GM10266 (cell line): ENCODE measurements around the gene NPTXR.

Experiments
- DNase-seq: peaks from one replicate; pipeline ENCODE4 v3.0.0; 2012; ENCODE audit errors: extremely low spot score
- CTCF ChIP-seq: IDR thresholded peaks from 2 replicates; pipeline ENCODE4 v1.5.1; 2012; ENCODE audit warnings: mild to moderate bottlenecking, low read depth; ENCODE audit not compliant: control insufficient read depth, insufficient read depth; ENCODE audit errors: missing control alignments

The NPTXR gene

GRCh38 chr22:38841635-38842034 is 2.2 kb downstream of the NPTXR start:
- TF ChIP-seq CTCF: no peak
- no peak for DNase-seq

- no peak for DNase-seq
- TF ChIP-seq CTCF: no peak
These were observed 2.6 kb downstream of the NPTXR start for GRCh38 chr22:38841211-38841610.

- no peak for DNase-seq
- TF ChIP-seq CTCF: no peak
These were observed 3.7 kb downstream of the NPTXR start for GRCh38 chr22:38840129-38840528.

GRCh38 chr22:38839686-38840085 is 4.1 kb downstream of the NPTXR start:
- no peak for TF ChIP-seq CTCF
- DNase-seq: no peak

- no peak for DNase-seq
- TF ChIP-seq CTCF: no peak
These were observed 6.4 kb downstream of the NPTXR start for GRCh38 chr22:38837414-38837928.

GRCh38 chr22:38835888-38836301 is 7.9 kb downstream of the NPTXR start:
- no peak for TF ChIP-seq CTCF
- no peak for DNase-seq

- no peak for DNase-seq
- no peak for TF ChIP-seq CTCF
These were observed 8.8 kb downstream of the NPTXR start for GRCh38 chr22:38834991-38835390.
